Kidney (tissue), 14 donors: ENCODE measurements around the gene APH1A. TPM values are rescaled to one million over a fixed set of nuclear protein-coding genes. Genes with fewer than 3 reads are reported as not detected.

Experiments
- DNase-seq, 5 donors: peaks; one replicate each; pipeline ENCODE4 v3.0.0-alpha.2; 2013 to 2020
- FAIRE-seq: peaks from 2 replicates; lab custom pipeline; 2012; peaks lifted over from hg19 to GRCh38; lab: Jason Lieb, UNC
- H3K27ac ChIP-seq, 2 donors: one replicate each; pipeline ENCODE4 v1.7.0; 2013; ENCODE audit warnings: low read depth in 2 of 2, low read length in 2 of 2, inconsistent platforms in 1 of 2
- H3K27me3 ChIP-seq: one replicate; pipeline ENCODE4 v1.7.1; 2013; ENCODE audit warnings: low read length, inconsistent platforms; ENCODE audit not compliant: control insufficient read depth, insufficient read depth
- H3K36me3 ChIP-seq, 3 donors: one replicate each; pipeline versions ENCODE4 v1.7.0 to v1.7.1; 2013; ENCODE audit warnings: low read length in 3 of 3, control low read depth in 1 of 3, inconsistent platforms in 1 of 3; ENCODE audit not compliant: insufficient read depth in 3 of 3, control insufficient read depth in 2 of 3
- H3K4me1 ChIP-seq, 3 donors: one replicate each; pipeline versions ENCODE4 v1.7.0 to v1.7.1; 2013; ENCODE audit warnings: low read length in 3 of 3, inconsistent platforms in 1 of 3, low read depth in 1 of 3; ENCODE audit not compliant: control insufficient read depth in 2 of 3, insufficient read depth in 2 of 3
- H3K4me3 ChIP-seq, 3 donors: one replicate each; pipeline versions ENCODE4 v1.7.0 to v1.8.1; 2013; ENCODE audit warnings: low read length in 3 of 3, control low read depth in 1 of 3, inconsistent platforms in 1 of 3
- H3K9ac ChIP-seq, 3 donors: one replicate each; pipeline versions ENCODE4 v1.7.0 to v1.7.1; 2013; ENCODE audit warnings: low read length in 3 of 3, control low read depth in 1 of 3, inconsistent platforms in 1 of 3
- H3K9me3 ChIP-seq, 3 donors: one replicate each; pipeline versions ENCODE4 v1.7.0 to v1.7.1; 2013; ENCODE audit warnings: low read length in 3 of 3, control low read depth in 1 of 3, inconsistent platforms in 1 of 3; ENCODE audit not compliant: control insufficient read depth in 2 of 3, insufficient read depth in 1 of 3
- CTCF ChIP-seq: IDR thresholded peaks from 3 replicates; pipeline ENCODE4 v1.5.1; 2012; ENCODE audit warnings: mild to moderate bottlenecking, moderate library complexity, borderline replicate concordance; ENCODE audit not compliant: insufficient read depth; ENCODE audit errors: extremely low read depth
- intact Hi-C: fragments of 100-400 bp; cut with DNase I; formaldehyde crosslinking; loops from one replicate; pipeline ENCODE4 v1.11.1; 2022
- polyA plus RNA-seq: library from polyadenylated mRNA; stranded (reverse); fragments of 350-450 nt; fragmentation: Illumina TruSeq; extraction: RNeasy Lipid Tissue Mini Kit (QIAGEN cat#74804); gene quantifications from one replicate; pipeline ENCODE4 v1.2.3, GENCODE V29; 2014; ENCODE audit warnings: low read depth, low replicate concordance; ENCODE audit not compliant: insufficient read depth
- total RNA-seq: library from RNA; stranded (reverse); fragmentation: NEBNext Ultra II Directional; extraction: Animal tissue kit (Norgen Biotek cat#: 25700); gene quantifications from one replicate; pipeline ENCODE4 v1.2.1, GENCODE V29; 2021
- donor health status: control.
- donor health status: control.
- donor health status: control.
- donor health status: control.
- donor health status: control.
- donor health status: DM: yes; HTN: yes; CAD: no.
- donor health status: Normal renal cell carcinoma (clear cell type).

APH1A gene
- total and polyA plus RNA-seq, 2 donors from 2014 or later: 116 to 147 TPM

GRCh38 chr1:150262388-150263320 is 6.2 kb downstream of the APH1A start:
- no peak for FAIRE-seq
- no peak overlapping the region for H3K4me3 ChIP-seq
- H3K9ac ChIP-seq: no peak overlapping the region
- intact Hi-C loops: no loop called here
- no peak for DNase-seq
- H3K27me3 ChIP-seq: no peaks in the 10 kb centered on the region
- peaks cover 5 to 16% (median 12%) of the 10 kb centered on the region in 3 donors for H3K4me1 ChIP-seq
- no peak overlapping the region for H3K27ac ChIP-seq
- H3K9me3 ChIP-seq: no peaks in the 10 kb centered on the region
- peaks cover 0 to 25% (median 16%) of the 10 kb centered on the region in 3 donors for H3K36me3 ChIP-seq
- TF ChIP-seq CTCF: no peak

DNA sequence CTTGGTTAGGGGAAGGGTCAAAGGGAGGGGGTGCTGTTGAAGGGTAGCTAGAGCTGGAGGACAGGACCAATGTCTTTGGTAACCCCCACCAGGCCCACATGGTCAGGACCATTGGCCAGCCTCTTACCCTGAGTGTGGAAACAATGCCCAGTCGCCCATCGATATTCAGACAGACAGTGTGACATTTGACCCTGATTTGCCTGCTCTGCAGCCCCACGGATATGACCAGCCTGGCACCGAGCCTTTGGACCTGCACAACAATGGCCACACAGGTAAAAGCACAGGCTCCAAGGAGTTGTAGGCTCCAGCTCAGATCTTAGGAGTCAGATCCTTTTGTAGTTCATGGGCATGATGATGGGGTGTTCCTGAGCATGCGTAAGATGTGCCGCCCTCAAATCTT is 7.4 kb downstream of the APH1A start:
- H3K4me1 ChIP-seq: peaks cover 1 to 11% (median 11%) of the 10 kb centered on the region in 3 donors
- no peak for FAIRE-seq

DNA sequence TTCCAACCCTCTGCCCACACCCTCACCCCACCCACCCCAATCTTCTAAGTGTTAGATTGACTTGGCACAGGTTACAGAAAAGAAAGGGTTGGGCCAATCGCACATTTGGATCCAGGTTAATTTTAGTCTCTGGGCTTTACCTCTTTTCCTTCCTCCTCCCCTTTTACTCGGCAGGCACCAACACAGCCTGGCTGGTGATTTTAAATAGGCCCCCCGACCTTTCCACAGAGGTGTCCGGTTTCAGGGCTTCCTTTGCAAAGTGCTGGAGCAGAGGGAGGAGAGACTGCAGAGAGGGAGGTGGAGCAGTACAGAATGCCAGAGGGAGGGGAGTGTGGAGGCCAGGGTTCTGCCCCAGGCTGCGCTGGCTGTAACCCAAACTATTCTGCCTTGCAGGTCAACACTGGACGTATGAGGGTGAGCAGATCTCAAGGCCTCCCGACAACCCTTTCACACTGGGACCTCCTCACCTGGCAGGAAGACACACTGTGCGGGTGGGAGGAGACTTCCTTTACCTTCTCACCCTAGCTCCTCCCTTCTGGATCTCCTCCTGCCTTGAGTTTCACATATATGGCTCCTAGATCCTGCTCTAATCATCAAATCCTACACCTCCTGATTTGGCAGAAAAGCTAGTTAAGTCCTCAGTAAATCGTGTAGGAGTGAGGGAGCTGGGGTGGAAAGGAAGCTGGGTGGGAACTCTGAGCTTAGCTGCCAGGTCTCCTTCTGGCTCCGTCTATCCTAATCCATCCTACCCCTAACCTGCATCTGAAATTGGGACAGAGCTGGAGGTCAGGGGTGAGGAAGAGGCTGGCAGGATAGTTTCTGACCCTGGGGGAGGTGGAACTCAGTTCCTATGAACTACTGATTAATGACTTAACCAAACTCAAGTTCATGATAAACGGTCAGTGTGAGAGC is 8.8 kb downstream of the APH1A start:
- H3K9ac ChIP-seq: peak overlapping the region in 1 of 3 donors; percentile 36
- intact Hi-C loops: no loop called here
- peaks cover 2 to 14% (median 14%) of the 10 kb centered on the region in 3 donors for H3K4me1 ChIP-seq
- FAIRE-seq: no peak
- H3K27me3 ChIP-seq: no peaks in the 10 kb centered on the region
- peak overlapping the region in 2 of 3 donors; percentile 23 to 27 for H3K4me3 ChIP-seq
- no peaks in the 10 kb centered on the region for H3K9me3 ChIP-seq
- peak; percentile 81 to 94 (median 89) for DNase-seq
- TF ChIP-seq CTCF: no peak
- H3K36me3 ChIP-seq: peaks cover 0 to 4% (median 1%) of the 10 kb centered on the region in 3 donors
- H3K27ac ChIP-seq: peak overlapping the region; percentile 5 to 19

More for the DNA sequence above, 7.4 kb downstream of the APH1A start:
- H3K4me3 ChIP-seq: no peak overlapping the region
- H3K36me3 ChIP-seq: peaks cover 0 to 15% (median 14%) of the 10 kb centered on the region in 3 donors
- intact Hi-C loops: no loop called here
- no peaks in the 10 kb centered on the region for H3K27me3 ChIP-seq
- no peak overlapping the region for H3K27ac ChIP-seq
- no peak for DNase-seq
- H3K9ac ChIP-seq: no peak overlapping the region
- TF ChIP-seq CTCF: no peak
- H3K9me3 ChIP-seq: no peaks in the 10 kb centered on the region
